ENCODE results near the gene ERBB4.

DNA sequence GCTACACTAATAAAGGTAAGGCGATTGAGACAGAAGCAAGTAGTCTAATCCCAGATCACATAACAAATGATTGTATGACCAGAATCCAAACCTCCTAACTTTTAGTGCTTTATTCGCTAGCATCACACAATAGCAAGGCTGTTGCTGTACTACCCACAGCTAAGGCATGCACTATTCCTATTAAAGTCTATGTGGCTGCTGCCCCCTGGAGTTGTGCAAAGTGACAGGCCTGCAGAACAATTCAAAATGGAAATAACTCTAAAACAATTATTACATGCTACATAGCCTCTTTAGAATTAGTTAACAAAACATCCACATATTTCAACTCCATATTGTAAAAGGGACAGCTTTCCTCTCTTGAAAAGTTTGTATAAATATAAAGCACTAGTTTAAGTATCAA is 6.0 kb downstream of the ERBB4 start:
- TF ChIP-seq, protein P1, sequence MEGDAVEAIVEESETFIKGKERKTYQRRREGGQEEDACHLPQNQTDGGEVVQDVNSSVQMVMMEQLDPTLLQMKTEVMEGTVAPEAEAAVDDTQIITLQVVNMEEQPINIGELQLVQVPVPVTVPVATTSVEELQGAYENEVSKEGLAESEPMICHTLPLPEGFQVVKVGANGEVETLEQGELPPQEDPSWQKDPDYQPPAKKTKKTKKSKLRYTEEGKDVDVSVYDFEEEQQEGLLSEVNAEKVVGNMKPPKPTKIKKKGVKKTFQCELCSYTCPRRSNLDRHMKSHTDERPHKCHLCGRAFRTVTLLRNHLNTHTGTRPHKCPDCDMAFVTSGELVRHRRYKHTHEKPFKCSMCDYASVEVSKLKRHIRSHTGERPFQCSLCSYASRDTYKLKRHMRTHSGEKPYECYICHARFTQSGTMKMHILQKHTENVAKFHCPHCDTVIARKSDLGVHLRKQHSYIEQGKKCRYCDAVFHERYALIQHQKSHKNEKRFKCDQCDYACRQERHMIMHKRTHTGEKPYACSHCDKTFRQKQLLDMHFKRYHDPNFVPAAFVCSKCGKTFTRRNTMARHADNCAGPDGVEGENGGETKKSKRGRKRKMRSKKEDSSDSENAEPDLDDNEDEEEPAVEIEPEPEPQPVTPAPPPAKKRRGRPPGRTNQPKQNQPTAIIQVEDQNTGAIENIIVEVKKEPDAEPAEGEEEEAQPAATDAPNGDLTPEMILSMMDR (IDR thresholded peaks at IDR 0.05): no peak
- TF ChIP-seq NR3C1 (IDR thresholded peaks at IDR 0.05) (no peak), HEYL (CRISPR knock-in tag; IDR thresholded peaks at IDR 0.05) (no peak), POLR2A (IDR thresholded peaks at IDR 0.05; ENCODE audit: low read length) (no peak), RAD21 (conservative IDR thresholded peaks at IDR 0.05 in 1 of 2, IDR thresholded peaks at IDR 0.05 in 1 of 2) (no peak), MAFK (IDR thresholded peaks at IDR 0.05; ENCODE audit: partially characterized antibody) (no peak), RFX5 (IDR thresholded peaks at IDR 0.05) (no peak)
- TF ChIP-seq, protein P2, sequence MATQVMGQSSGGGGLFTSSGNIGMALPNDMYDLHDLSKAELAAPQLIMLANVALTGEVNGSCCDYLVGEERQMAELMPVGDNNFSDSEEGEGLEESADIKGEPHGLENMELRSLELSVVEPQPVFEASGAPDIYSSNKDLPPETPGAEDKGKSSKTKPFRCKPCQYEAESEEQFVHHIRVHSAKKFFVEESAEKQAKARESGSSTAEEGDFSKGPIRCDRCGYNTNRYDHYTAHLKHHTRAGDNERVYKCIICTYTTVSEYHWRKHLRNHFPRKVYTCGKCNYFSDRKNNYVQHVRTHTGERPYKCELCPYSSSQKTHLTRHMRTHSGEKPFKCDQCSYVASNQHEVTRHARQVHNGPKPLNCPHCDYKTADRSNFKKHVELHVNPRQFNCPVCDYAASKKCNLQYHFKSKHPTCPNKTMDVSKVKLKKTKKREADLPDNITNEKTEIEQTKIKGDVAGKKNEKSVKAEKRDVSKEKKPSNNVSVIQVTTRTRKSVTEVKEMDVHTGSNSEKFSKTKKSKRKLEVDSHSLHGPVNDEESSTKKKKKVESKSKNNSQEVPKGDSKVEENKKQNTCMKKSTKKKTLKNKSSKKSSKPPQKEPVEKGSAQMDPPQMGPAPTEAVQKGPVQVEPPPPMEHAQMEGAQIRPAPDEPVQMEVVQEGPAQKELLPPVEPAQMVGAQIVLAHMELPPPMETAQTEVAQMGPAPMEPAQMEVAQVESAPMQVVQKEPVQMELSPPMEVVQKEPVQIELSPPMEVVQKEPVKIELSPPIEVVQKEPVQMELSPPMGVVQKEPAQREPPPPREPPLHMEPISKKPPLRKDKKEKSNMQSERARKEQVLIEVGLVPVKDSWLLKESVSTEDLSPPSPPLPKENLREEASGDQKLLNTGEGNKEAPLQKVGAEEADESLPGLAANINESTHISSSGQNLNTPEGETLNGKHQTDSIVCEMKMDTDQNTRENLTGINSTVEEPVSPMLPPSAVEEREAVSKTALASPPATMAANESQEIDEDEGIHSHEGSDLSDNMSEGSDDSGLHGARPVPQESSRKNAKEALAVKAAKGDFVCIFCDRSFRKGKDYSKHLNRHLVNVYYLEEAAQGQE (IDR thresholded peaks at IDR 0.05): no peak
- TF ChIP-seq, protein P3, sequence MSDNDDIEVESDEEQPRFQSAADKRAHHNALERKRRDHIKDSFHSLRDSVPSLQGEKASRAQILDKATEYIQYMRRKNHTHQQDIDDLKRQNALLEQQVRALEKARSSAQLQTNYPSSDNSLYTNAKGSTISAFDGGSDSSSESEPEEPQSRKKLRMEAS (IDR thresholded peaks at IDR 0.05): no peak
- TF ChIP-seq, protein P4, sequence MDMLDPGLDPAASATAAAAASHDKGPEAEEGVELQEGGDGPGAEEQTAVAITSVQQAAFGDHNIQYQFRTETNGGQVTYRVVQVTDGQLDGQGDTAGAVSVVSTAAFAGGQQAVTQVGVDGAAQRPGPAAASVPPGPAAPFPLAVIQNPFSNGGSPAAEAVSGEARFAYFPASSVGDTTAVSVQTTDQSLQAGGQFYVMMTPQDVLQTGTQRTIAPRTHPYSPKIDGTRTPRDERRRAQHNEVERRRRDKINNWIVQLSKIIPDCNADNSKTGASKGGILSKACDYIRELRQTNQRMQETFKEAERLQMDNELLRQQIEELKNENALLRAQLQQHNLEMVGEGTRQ (IDR thresholded peaks at IDR 0.05): no peak
- TF ChIP-seq, protein P5, sequence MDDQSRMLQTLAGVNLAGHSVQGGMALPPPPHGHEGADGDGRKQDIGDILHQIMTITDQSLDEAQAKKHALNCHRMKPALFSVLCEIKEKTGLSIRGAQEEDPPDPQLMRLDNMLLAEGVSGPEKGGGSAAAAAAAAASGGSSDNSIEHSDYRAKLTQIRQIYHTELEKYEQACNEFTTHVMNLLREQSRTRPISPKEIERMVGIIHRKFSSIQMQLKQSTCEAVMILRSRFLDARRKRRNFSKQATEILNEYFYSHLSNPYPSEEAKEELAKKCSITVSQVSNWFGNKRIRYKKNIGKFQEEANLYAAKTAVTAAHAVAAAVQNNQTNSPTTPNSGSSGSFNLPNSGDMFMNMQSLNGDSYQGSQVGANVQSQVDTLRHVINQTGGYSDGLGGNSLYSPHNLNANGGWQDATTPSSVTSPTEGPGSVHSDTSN (IDR thresholded peaks at IDR 0.05): no peak
